HG03039 (cell line): ENCODE data around the gene TEAD3.
"Not testable (repeated sequence)": the region's sequence is repeated elsewhere in the genome, so short reads cannot be mapped to it uniquely, and the experiment has no call there.

Source experiments
- ATAC-seq: cut with Tn5 transposase; IDR thresholded peaks from one replicate; pipeline ENCODE4 v1.9.1; 2021; ENCODE audit warnings: mild to moderate bottlenecking, moderate library complexity; ENCODE audit not compliant: unreplicated experiment

Gene TEAD3

DNA sequence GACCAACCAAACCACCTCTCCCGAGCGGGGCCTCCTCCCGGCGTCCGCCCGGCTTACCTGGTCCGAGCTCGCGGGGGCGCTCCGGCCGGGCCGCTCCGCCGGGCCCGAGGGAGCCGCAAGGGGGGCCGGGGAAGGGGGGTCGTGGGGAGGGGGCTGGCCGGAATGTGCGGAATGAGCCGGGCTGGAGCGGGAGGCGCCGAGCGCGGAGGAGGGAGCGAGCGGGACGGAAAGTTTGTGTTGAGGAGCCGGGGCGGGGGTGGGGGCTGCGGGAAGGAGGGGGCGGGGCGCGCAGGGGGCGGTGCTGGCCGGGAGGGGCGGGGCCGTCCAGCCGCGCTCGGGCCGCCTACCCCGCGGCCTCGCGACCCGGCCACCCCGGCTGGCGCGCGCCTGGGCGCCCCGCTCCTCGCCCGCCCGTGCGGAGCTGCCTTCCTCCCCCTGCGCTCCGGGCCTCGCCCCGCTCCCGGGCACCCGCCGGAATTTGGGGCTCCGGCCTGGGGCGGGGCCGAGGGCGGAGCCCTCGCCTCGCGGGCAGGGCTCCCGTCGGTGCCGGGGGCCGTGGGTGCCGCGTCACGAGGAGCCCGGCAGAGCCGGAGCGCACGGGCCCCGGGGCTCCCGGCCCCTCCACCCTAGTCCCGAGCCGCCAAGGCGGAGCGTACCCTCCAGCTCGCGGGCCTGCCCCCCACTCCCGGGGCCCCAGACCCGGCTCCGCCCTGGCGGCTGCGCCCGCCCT lies at the start of gene TEAD3:
Gene TEAD3 (minus strand): TSS at position 239 of the 730 bp plus-strand sequence.
- ATAC-seq, result no peak

DNA sequence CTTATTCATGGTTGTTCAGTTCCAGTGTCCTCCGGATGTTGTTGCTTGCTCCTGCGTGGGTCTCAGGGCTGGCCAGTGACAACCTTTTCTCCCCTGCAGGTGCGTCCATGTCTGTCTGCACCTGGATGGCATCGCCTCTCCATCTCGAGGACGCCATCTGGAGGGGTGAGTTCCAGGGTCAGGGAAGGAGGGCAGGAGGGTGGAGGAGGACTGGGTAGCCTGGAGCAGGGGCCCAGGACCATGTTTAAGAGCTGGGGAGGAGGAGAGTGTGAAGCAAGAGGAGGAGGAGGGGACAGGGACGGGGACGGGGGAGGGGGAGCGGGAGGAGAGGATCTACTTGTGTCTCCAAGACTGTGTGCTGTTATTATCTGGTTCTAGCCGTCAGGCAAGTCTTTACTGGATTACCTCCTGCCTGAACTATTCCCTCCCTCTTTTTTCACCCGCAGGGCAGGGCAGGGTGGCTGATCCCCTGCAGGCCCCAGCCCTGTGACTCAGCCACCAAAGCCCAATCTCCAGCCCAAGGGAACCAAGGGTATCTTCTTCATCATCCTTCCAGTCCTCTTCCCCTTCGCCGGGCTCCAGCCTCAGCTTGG lies 48.0 kb upstream of the TEAD3 start:
- ATAC-seq, result no peak

GRCh38 chr6:35543459-35544193 lies 46.7 kb upstream of the TEAD3 start:
- no peak for ATAC-seq

DNA sequence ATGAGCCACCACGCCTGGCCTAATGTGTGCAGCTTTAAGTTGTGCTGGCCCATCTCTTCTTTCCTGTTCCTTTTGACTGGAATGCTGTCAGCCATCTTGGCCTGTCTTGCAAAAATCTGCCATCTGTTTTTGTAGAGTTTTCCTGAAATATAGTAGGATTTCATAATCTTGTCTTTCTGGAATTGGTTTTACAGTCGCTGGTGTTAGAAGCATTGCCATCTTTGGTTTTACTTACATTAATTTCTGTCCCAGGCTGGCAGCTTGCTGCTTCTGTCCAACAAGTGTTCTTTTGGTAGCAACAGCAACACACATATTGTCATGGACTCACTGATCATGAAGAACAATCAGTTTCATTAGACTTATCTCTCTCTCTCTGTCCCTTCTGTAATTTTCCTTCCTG lies 45.0 kb upstream of the TEAD3 start:
- no peak for ATAC-seq

GRCh38 chr6:35539223-35539622 lies 42.3 kb upstream of the TEAD3 start:
- ATAC-seq, result no peak

DNA sequence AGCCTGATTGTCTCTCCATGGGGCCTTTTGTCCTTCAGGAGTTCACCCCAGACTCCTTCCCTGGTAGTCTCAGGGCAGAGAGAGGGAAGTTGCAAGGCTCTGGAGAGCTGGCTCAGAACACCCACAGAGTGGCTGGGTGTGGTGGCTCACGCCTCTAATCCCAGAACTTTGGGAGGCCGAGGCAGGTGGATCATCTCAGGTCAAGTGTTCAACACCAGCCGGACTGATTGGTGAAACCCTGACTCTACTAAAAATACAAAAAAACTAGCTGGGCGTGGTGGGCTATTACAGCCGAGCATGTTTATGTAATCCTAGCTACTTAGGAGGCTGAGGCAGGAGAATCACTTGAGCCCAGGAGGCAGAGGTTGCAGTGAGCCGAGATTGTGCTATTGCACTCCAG lies 39.0 kb upstream of the TEAD3 start:
- ATAC-seq, result not testable (repeated sequence)

DNA sequence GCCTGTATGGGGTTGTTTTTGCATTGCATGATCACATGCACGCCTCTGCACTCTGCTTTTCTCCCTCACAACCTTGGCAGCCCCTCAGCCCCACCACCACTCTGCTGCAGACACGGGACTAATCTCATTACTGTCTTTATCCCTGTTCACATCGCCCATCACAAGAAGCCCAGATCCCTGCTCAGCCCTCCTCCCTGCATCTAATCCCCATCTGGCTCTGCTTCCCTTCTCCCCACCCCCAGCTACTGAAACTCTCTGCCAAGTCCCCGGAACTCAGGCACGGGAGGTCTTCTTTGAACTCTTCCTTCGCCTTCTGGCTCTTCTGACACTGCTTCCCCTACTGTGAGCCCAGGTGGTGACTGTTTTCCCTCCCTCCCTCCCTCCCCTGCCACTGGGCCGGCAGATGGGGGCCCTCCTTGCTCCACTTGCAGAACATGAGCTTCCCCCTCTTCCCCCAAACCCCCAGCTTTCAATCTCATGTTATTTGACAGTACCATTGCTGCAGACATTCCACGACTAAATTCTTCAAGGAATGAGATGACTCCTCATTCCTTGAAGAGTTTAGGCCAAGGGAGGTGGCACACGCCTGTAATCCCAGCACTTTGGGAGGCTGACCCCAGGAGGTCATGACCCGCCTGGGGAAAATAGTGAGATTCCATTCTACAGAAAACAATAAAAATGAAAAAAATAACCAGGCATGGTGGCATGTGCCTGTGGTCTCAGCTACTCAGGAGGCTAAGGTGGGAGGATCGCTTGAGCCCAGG lies 37.7 kb upstream of the TEAD3 start:
- ATAC-seq, result no peak

GRCh38 chr6:35533981-35534380 lies 37.1 kb upstream of the TEAD3 start:
- ATAC-seq, result no peak

GRCh38 chr6:35532126-35532525 lies 35.2 kb upstream of the TEAD3 start:
- no peak for ATAC-seq

DNA sequence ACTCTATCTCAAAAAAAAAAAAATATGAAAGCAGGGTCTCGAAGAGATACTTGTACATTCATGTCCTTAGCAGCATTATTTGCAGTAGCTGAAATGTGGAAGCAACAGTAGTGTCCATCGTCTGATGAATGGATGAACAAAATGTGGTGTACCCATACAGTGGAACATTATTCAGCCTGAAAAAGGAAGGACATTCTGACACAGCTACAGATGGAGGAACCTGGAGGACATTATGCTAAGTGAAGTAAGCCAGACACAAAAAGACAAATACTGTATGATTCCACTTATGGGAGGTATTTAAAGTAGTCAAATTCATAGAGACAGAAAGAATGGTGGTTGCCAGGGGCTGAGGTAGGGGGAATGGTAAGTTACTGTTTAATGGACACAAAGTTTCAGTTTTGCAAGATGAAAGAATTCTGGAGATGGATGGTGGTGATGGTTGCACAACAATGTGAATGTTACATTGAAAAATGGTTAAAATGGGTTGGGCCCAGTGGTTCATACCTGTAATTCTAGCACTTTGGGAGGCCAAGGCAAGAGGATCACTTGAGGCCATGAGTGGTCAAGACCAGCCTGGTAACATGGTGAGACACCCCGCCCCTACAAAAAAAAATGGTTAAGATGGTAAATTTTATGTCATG lies 27.6 kb upstream of the TEAD3 start:
- no peak for ATAC-seq

GRCh38 chr6:35522660-35523658 lies 26.1 kb upstream of the TEAD3 start:
- ATAC-seq, result no peak

GRCh38 chr6:35522151-35522550 lies 25.3 kb upstream of the TEAD3 start:
- no peak for ATAC-seq

GRCh38 chr6:35521235-35521634 lies 24.4 kb upstream of the TEAD3 start:
- ATAC-seq, result no peak

DNA sequence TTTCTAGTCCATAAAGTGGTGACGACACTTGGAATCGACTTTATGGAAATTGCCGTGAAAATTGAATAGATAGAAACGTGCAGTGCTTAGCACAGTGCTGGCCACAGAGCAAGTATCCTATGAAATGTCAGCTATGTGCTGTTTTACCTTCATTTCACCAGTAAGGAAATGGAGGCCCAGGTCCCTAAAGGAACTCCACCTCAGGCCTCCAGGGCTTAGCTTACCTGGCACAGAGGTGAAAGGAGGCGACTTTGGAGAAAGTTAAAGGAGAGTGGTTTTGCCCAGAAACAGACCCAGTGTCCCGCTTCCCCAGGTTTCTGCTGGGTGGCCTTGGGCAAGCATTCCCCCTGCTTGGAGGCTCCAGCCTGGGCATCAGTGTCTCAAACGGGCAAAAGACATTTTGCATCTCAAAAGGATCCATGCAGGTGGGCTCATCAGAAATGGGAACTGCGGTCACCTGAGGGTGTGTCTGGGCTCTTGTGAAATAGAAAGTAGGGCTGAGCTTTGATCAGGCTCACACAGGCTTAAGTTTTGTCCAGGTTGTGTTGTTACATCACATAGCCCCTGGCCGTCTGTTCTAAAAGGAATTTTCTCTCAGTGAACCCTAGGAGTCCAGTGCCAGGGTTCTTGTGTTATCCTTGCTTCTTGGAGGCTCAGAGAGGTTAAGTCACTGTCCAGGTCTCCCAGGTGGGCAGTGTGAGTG lies 22.6 kb upstream of the TEAD3 start:
- ATAC-seq, result no peak

DNA sequence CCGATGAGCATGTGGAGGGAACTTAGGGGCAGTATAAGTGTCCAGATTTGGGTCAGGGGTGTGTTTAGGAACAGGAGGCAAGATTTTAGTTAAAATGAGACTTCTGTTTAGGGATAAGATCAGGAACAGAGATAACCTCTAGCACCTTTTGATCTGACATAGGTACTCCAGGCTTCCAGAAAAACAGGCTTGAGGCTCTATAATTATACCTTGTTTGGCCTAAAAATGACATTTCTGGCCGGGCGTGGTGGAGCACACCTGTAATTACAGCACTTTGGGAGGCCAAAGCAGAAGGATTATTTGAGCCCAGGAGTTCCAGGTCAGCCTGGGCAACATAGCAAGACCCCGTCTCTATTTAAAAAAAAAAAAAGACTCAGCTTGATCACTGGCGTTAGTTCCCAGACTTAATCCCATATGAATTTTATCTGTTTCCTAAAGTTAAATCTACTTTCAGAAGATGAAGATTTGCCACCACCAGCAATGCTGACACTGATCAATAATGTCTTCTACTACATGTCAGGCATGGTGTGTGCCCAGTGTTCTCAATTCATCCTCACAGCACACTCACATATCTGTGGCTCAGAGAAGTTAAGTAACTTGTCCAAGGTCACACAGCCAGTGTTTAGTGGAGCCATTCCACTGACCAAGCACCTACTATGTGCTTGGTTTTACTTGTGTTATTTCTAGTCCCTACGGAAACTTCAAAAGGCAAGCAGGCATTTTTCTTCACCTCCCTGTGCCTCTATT lies 21.9 kb upstream of the TEAD3 start:
- ATAC-seq, result no peak

DNA sequence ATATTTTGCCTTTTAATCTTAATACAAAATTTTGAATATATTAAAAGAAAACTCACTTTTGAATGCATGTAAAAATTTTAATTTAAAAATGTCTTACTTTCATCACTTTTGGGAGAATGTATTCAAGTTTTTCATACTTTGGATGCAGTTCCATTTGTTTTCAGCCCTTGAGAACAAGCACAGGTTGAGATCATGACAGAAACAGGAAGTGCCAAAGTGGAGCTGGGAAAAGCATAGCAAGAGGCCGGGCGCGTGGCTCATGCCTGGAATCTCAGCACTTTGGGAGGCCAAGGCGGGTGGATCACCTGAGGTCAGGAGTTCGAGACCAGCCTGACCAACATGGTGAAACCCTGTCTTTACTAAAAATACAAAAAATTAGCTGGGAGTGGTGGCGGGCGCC lies 21.1 kb upstream of the TEAD3 start:
- not testable (repeated sequence) for ATAC-seq

DNA sequence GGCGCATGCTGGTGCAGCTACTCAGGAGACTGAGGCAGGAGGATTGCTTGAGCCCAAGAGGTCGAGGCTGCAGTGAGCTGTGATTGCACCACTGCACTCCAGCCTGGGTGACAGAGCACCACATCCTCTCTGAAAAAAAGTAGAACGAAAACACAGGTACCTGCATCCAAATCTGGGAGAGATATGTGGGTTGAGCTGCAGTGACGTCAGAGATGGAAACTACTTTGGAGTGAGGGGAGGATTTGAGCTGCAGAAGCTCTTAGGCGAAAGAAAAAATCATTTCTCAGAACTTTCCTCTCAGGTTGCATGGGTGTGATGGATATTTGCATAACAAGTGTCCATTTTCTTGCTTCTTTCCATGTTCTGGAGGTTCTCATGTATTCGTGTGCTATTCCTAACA lies 19.8 kb upstream of the TEAD3 start:
- ATAC-seq, result no peak

DNA sequence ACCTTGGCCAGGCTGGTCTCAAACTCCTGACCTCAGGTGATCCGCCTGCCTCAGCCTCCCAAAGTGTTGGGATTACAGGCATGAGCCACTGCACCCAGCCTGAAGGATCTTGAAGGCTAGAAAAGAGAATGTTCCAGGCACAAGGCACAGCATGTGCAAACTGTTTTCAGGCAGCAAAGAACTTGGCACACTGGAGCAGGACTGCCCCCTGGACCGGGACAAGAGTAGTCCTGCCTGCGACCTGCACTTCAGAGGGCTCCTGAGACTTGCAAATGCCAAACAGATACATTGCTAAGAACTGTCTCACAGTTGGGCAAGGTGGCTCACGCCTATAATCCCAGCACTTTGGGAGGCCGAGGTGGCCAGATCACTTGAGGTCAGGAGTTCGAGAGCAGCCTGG lies 19.1 kb upstream of the TEAD3 start:
- ATAC-seq, result not testable (repeated sequence)
